ENCODE data around the gene WDR70.

Gene WDR70

DNA sequence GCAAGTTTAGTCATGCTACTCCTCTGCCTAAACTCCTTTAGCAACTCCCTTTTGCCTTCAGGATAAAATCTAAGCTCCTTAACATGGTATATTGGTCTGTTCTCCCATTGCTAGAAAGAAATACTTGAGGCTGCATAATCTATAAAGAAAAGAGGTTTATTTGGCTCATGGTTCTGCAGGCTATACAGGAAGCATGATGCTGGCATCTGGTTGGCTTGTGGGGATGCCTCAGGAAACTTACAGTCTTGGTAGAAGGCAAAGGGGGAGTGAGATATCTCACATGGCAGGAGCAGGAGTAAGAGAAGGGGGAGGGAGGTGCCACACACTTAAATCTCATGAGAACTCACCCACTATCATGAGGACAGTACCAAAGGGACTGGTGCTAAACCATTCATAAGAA, 315.7 kb downstream of the WDR70 start:
- DNase-seq, result no peak

DNA sequence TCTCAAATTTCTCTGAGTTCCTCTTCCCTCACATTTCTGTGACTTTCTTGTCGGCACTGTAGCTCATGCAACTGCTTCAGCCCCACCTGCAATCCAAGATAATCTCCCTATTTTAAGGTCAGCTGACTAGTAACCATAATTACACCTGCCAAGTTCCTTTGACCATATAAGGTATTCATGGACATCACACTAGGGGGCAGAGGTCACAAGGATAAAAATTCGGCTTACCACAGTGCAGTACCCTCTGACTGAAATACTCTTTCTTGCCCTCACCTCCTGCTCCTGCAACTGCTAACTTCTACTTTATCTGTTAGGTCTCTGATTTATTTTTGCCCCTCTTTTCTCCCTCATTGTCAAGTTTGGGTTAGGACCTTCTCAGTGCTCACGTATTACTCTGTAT, 316.5 kb downstream of the WDR70 start:
- no peak for DNase-seq

DNA sequence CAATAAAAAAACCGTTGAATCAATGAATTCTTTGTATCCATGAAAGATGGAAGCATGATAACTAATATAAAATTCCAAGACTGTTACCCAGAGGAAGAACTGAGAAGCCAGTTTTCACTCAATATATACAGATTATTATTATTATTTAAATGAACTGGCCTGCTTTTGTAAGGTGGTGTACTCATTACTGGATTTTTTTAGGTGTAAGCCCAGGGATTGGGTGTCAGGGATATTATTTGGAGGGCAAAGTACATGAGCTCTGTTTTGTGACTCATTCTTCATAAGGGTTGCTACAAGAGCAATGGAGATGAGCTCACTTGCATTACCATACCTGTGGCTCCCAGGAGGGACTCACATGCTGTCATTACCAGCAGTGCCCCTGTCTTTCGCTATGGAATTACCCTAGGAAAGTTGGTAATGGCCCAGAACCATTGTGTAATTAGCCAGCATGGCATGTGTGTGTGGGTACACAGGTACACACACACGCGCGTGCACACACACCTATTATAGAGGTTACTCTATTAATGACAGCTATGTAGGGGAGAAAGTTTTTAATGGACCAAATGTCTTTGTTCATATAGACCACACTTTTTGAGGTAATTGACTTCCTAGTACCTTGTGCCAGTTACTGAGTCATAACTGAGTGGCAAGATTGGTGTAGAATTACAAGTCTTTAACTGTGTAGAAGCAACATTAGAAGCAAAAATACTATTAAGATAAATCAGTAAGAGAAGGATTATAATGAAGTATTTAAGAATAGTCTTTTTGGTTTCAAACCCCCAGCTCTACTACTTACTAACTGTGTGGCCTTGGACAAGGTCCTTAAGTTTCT, 317.3 kb downstream of the WDR70 start:
- no peak for DNase-seq

DNA sequence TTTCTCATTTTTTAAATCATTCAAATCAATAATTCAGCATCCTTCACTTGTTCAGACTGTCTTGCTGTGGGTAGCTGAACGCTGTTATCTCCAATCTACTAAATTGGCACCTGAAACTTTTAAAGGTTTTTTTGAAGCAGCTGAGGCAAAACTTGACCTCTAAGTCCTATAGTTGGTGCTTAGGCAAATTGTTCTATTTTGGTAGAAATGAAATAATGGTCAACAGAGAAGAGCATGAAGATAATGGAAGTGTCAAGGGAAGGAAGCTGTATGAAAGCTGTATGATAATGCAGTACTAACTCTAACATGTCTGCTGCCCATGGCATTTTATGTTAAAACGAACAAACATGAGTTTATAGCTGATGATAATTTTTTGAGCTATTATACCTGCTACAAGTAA, 322.8 kb downstream of the WDR70 start:
- no peak for DNase-seq

DNA sequence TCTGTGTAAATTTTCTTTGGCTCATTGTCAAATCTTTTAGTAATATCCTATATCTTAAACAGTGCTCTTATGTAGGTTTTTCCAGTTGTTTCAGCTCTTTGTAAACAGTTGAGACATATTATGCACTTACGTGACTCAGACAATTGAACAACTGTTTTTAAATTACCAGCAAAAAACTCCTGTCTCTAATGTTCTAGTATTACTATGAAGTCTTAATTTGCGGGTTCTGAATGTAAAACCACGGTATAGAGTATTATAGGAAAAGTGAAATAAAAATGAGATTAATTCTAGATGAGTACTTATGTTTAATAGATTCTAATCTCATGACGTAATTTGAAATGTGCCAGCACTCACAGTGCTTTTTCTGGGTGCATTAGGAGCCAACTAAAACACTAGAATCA, 324.7 kb downstream of the WDR70 start:
- DNase-seq, result no peak

DNA sequence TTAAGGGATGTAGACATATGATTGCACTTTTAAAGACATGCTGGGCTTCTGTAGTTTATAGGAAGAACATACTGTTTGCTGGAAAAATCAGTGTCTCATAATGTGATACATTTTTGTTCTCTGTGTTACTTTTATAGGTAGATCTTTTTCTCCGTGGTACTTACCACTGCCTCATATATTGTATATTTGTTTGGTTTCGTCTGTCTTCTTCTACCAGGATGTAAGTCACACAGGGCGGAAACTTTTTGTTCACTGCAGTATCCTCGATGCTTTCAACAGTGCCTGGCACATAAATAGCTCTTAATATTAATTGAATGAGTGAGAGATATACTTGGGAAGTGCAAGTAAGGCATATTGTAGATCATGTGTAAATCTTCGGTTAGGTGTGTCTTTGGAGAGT, 325.3 kb downstream of the WDR70 start:
- no peak for DNase-seq

DNA sequence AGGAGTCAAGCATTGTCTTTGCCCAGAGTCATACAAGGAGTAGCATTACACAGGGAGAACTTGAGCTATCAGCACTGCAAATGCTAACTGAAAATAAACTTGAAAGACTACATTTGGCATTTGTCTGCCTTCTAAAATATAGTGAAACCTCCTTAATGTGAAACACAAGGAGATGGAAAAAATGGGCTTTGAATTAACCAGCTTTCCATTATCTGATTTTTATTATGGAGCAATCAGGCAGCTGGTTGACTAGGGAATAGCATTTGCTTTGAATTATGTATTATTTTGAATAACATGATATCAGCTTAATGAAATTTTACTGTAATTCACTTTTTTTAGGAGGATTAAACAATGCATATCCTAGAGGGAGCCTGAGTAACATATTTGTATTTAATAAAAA, 329.9 kb downstream of the WDR70 start:
- DNase-seq, result no peak

DNA sequence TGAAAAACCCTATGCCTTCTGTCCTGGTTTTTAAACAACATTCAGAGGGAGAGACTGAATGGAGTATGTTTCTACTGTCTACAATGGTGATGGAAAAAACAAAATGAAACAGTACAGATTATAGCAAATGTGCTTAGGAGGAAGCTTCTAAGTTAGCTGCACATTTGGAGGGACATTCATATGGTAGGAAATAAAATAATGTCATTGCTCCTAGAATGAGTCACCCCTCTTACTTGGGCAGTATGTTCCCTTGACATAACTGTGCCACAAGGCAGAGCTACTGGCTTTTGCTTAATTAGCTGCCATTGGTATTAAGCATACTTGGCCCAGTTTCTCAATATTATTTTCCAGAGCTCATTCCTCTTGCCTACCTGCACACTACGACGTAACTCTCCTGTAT, 331.8 kb downstream of the WDR70 start:
- DNase-seq, result no peak

DNA sequence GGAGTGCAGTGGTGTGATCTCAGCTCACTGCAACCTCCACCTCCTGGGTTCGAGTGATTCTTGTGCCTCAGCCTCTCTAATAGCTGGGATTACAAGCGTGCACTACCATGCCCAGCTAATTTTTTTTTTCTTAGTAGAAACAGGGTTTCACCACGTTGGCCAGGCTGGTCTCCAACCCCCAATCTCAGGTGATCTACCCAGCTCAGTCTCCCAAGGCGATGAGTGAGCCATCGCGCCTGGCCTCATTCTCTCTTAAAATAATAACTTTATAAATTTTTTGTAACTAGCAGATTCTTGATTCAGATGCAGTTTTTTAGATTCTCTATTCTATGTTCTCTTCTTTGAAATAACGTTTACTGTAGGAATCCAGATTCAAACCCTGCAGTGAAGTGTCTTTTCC, 333.6 kb downstream of the WDR70 start:
- no peak for DNase-seq

DNA sequence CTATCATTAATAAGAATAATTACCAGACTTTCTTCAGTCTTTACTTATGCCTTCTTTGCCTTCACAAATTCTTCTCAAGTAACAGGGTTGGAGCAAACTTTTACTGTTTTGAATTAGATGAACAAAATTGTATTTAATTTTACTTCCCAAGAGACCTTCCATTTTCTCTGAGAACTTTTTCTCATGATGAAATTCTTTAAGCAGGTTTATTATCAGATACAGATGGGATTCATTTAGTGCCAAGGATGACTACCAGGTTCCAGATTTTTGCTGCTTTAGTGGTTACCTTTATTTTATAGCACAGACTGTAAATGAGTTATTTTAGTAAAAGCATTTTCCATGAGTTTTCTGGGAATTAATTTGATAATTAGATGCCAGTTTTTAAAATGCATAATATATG, 335.6 kb downstream of the WDR70 start:
- no peak for DNase-seq

DNA sequence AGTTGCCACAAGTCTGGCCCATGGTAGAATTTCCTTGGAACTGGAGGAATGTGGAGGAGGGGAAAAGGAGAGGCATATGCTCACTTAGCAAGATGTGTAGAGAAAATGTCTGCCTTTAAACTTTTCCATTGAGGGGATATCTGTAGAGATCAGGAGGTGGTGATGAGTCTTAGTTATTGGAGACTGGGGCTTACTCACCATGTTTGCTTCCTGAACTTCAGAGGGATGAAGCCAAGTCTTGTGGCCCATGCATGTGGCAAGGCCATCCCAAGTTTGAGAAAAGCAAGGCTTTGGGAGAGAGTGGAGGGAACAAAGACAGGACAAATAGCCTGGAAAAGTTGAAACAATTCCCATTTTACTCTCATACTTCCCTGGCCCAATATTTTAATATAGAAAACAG, 336.2 kb downstream of the WDR70 start:
- DNase-seq, result no peak

DNA sequence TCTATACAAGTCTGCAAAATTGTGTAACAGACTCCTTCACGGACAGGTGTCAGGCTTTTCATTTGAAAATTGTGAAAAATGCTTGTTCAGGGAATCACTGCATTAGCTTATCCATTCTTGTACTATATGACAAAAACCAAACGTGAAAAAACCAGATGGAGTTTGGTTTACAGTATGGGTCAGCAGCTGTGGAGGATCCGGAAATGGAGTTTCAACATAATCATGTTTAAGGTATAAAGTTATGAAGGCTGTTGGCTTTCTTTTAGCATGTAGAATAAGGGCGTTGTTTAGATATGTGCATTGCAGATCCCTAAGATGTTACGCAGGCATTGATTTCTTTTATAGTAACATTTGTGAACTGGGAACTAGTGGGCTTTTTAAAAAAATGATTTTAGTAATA, 336.9 kb downstream of the WDR70 start:
- DNase-seq, result no peak

DNA sequence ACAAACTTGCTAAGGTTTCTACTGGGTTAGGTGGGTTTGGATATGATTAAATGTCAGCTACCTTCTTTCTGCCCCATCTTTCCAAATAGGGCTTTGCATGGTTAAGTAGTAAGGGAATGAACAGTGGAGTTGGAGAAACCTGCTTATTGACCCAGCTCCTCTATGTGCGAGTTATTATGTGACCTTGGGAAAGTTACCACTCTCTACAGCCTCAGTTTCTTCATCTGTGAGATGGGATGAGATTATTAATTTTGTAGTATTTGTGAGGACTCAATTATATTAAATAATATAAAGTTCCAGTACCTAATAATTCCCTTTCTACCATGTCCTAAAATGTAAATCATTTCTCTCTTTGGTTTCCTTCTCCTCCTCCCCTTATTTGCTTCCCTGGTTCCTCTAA, 337.3 kb downstream of the WDR70 start:
- no peak for DNase-seq

DNA sequence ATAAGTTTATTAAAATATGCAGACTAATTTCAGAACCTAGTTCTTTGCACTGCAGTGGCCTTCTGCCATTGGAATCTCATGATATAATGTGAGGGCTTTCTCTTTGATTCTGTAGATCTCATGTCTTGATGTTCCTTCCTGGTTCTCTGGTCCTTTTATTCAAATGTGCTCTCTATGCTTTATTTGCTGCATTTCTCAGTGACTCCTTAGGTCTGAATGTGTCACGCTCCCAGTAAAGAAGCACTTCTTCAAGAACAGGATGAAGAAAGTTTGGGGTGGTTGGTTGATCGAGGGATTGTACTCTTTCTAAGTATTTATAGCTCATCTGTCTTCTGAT, 338.1 kb downstream of the WDR70 start:
- DNase-seq, result no peak

DNA sequence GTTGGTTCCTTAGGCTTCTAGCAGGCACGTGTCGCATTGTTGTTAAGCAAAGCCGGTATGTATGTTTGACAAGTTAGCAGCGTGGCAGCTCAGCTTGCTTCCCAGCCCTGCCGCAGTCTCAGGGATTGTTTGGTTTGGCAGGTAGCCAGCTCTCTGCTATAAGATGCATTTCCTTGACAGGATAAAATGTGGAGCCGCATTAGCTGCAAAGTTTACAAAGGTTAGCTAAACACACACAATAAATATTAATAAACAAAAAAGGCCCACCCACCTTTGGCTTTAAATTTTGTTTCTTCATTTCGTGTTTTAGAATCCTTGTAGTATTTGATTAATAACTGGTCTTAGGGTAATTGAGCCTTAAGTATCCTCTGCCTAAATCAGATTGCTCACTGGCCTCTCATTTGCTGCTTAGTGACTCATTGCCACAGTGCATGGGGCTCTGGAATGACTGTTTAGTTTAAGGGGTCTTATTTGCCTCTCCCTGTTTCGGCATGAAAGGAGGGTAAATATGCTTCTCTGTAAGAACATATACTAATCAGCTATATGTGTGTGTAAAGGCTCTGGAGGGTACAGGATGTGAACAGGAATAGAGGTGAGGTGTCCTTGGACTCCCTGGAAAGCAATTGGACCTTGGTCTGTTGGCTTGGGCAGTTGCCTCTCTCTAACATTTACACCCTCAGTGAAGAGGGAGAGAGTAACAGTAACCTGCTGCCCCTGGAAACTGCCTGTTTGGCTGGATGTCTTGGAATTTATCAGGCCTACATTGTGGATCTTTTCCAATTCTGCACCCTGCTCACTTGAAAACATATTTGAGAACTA, 338.7 kb downstream of the WDR70 start:
- DNase-seq, result no peak

DNA sequence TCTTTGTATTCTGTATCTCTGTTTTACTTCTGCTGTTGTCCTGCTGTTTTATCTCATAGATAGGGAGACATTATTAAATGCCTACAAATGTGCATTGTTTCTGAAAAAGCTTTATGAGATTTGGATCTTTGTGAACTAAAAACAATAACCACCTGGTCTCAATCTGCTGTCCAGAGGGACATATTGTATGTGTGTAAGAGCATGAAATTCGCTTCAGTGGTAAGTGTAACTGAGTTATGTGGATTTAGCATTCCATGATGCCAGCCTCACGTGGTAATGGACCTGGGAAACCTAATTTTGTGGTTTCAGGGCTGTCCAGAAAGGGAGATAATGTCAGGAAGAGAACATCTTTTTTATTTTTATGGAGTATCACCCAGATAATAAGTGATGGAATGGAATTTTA, 341.4 kb downstream of the WDR70 start:
- no peak for DNase-seq

DNA sequence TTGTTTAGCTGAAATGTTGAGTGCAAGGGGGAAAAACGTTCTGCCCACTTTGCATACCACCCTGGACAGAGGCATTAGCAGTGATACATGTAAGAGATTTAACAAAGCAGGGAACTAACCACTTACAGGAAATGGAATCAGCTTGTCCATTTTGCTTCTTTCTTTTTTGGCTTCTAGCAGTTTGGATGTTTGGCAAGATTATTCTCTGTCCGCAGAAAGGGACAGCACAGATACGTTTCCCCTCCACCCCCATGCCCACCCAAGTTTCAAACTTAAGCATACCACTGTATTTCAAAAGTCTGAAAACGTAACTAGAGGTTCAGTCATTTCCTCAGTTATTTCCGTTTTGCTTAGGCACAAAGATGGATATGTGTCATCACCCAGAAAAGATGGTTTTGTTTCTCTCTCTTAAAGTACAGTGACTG, 342.3 kb downstream of the WDR70 start:
- DNase-seq, result no peak

DNA sequence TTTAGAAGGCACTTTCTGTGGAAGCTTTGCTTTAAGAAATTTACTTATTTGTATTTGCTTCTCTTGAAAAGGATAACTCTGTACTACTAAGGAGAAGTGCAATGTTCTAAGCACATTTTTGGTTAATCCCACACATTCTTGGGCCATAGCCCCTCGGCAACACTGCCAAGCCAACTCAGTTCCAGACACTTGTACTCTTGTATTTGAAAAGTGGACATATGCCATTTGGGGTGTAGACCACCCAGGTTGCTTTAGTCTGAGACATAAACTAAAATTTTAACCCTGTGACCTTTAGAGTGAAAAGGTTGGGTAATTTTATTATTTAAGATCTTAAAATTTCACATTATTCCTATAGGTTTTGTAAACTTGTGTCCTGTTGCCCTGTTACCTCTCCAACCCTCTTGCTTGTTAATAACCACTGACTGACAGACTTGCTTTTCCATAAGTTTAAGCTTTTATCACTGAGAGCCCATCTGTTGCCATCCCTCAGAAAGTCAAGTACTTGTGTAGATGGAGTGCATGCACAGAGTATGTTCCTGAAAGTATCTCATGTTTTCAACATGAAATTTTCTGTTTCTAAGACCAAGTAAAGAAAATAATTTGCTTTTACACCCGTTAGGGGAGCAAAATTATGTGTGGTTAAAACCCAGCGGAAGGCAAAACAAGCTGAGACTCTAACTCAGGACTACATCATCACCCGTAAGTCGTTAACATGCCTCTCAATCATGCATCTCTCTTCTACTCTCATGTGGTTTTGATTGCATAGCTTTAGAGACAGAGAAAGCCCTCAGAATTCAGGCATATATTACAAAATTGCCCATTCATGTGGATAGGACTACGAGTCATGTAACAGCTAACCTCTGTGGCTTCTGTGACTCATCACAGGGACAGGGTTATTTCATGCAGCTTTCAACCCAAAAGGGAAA, 343.4 kb downstream of the WDR70 start:
- DNase-seq, result no peak

DNA sequence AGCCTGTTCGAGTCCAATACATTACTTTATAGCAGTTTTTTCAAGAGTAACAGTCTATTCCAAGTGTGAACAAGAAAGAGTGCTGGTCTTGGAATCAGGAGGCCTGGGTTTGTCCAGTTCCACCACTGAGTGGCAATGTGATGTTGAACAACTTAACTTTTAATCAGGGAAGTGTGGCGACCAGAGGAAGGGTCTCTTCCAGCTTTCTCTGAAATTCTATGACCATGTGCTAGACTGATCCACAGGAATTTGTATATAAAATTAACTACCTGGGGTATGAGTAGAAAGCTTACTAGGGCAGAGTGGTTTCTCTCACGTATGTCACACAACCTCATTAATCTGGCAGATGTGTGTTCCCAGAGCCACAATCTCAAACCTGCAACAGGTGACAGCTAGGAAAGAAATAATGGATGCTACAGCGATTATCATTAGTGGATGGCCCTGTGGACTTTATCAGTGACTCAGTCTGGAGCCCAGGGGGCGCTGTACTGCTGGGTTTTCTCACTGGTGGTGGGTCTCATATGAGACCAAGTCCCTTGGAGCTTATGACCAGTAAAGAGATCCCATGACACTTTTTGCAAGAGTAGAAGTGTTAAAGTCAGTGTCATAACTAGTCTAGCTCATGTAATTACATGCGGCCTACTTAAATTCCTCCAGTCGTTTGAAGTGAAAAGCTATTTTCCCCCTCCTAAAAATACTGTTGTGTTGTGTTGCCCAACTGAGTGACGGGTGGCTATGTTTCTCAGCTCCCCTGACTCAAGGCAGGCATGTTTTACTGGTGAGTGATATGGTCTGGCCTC, 344.2 kb downstream of the WDR70 start:
- no peak for DNase-seq

DNA sequence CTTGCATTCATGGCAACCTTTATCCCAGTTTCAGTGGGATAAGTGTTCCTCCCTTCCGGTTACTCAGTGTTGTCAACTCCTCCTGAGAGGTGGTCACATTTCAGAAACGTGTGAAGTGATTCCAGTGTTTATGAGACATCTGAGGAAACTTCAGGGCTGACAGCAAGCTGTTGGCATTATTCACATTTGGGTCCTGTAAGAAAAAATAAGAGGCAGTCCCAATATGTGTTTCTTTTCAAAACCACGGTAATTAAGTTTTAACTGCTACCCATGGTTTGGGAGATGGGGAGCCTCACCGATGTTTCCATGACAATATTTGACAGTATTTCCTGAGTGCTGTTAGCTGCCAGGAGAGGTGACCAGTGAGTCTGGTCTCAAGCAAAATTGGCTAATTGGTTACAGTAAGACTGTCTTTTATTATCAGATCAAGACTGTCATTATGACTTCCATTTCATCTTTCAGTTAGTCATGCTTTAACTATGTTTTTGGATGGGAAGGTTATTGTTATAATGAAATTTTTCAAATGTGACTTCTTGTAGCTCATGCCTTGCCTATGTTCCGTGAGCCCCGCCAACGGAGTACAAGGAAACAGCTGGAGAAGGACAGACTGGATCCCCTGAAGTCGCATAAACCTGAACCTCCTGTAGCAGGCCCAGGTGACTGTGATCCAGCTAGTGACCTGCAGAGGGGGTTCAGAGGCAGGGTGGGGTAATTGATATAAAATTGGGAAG, 345.4 kb downstream of the WDR70 start:
- no peak for DNase-seq

DNA sequence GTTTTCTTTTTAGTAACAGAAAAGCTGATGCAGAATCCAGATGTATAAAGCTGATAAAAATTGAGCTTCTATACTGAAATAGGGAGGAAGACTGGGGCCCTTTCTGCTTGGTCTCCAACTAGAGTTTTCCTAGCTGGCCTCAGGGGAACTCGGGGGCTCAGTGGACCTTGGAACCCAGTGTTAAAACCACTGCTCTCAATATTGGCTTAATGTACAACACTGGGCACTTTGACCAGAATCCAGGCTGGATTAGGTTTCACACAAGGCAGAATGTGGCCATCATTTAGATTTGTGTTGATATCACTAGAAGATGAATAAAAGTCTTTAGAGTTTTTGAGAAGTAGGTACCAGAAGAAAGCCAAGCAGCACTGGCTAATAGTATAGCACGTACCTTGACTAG, 346.1 kb downstream of the WDR70 start:
- no peak for DNase-seq

DNA sequence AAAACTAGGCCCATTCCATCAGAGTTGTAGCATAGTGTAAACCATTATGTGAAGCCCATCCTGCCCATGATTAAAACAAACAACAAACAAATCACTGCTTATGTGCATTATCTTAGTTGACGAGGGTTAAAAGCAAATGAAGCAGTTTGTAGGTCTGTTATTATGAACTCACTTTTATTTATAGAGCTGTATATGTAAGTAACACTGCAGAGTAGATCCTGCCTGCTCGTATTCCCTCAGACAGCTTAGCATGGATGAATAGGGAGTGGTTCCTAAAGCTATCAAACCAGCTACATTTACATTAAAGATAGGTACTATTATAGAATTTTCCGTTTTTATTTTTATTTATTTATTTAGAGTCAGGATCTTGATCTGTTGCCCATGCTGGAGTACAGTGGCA, 348.1 kb downstream of the WDR70 start:
- DNase-seq, result no peak

Data from activated T-cell treated with anti-CD3 and anti-CD28 coated beads for 4 hours (primary cell).